Fibroblast of lung (primary cell): ENCODE data around the gene POU2F2. TPM values are rescaled to one million over a fixed set of nuclear protein-coding genes. Genes with fewer than 3 reads are reported as not detected.

Experiments used
- DNase-seq, 2 donors: peaks; one replicate each; pipeline versions ENCODE4 v3.0.0 to v3.0.0-alpha.2; 2010; ENCODE audit warnings: low read depth in 2 of 2
- H2AFZ ChIP-seq: 2 replicates; pipeline ENCODE4 v1.5.1; 2012; ENCODE audit warnings: low read length, control low read depth, inconsistent platforms
- H3K27ac ChIP-seq: 2 replicates; pipeline ENCODE4 v1.5.1; 2011; ENCODE audit warnings: low read length, control low read depth; ENCODE audit not compliant: insufficient read depth
- H3K27me3 ChIP-seq: 2 replicates; pipeline ENCODE4 v1.5.1; 2011; ENCODE audit warnings: mild to moderate bottlenecking, low read length; ENCODE audit not compliant: control insufficient read depth, insufficient read depth
- H3K36me3 ChIP-seq: 2 replicates; pipeline ENCODE4 v1.5.1; 2011; ENCODE audit warnings: low read length; ENCODE audit not compliant: control insufficient read depth, insufficient read depth
- H3K4me1 ChIP-seq: 2 replicates; pipeline ENCODE4 v1.5.1; 2011; ENCODE audit warnings: low read length; ENCODE audit not compliant: control insufficient read depth, insufficient read depth; ENCODE audit errors: extremely low read depth
- H3K4me2 ChIP-seq: 2 replicates; pipeline ENCODE4 v1.5.1; 2011; ENCODE audit warnings: low read length, control low read depth; ENCODE audit not compliant: insufficient read depth; ENCODE audit errors: extremely low read depth
- H3K4me3 ChIP-seq, 4 experiments: fragments of 200-600 bp in 1 of 4; sonication (generic) in 1 of 4; replicated peaks in 1 of 4; 2 replicates each; pipeline ENCODE4 v1.5.1; 2011 to 2016; ENCODE audit warnings: low read length in 4 of 4, low read depth in 3 of 4, mild to moderate bottlenecking in 3 of 4, control low read depth in 2 of 4, inconsistent platforms in 1 of 4, mixed read lengths in 1 of 4; ENCODE audit not compliant: insufficient read depth in 1 of 4; ENCODE audit errors: control extremely low read depth in 1 of 4
- H3K79me2 ChIP-seq: 2 replicates; pipeline ENCODE4 v1.5.1; 2012; ENCODE audit warnings: mild to moderate bottlenecking, low read length, inconsistent platforms; ENCODE audit not compliant: control insufficient read depth, insufficient read depth
- H3K9ac ChIP-seq: 2 replicates; pipeline ENCODE4 v1.5.1; 2011; ENCODE audit warnings: mild to moderate bottlenecking, low read length, control low read depth; ENCODE audit not compliant: insufficient read depth
- H3K9me3 ChIP-seq: 2 replicates; pipeline ENCODE4 v1.5.1; 2012; ENCODE audit warnings: low read depth, low read length; ENCODE audit not compliant: control insufficient read depth, insufficient read depth
- H4K20me1 ChIP-seq: 2 replicates; pipeline ENCODE4 v1.5.1; 2011; ENCODE audit warnings: low read length; ENCODE audit not compliant: control insufficient read depth, insufficient read depth; ENCODE audit errors: extremely low read depth
- CTCF ChIP-seq, 2 donors: IDR thresholded peaks in 1 of 2; conservative IDR thresholded peaks in 1 of 2; 1 replicate in 1 of 2; 2 replicates in 1 of 2; pipeline ENCODE4 v1.5.1; 2011 to 2012; ENCODE audit warnings: low read length in 2 of 2, control low read depth in 1 of 2, inconsistent platforms in 1 of 2, low read depth in 1 of 2, mild to moderate bottlenecking in 1 of 2
- EZH2 ChIP-seq: IDR thresholded peaks from 2 replicates; pipeline ENCODE4 v1.5.1; 2012; ENCODE audit warnings: low read length, control low read depth, mild to moderate bottlenecking; ENCODE audit errors: missing control alignments
- polyA plus RNA-seq, 2 donors: library from polyadenylated mRNA; depleted of rRNA in 1 of 2; stranded (reverse) in 1 of 2; unstranded in 1 of 2; fragments of >200 nt; gene quantifications; 2 replicates each; pipeline ENCODE4 v1.2.1, GENCODE V29; 2011 to 2012; ENCODE audit warnings: missing spikeins in 1 of 2
- total RNA-seq: library from RNA; depleted of rRNA; stranded (reverse); fragments of >200 nt; gene quantifications from 2 replicates; pipeline ENCODE4 v1.2.1, GENCODE V29; 2014

POU2F2 gene
- total and polyA plus RNA-seq, 2 donors (not counting 1 experiment from before 2014, with no cell fraction given) = 0.17 to 0.31 TPM

GRCh38 chr19:42053037-42053935, 79.0 kb downstream of the POU2F2 start:
- no peak overlapping the region for H3K9ac ChIP-seq
- no peak overlapping the region for H3K27ac ChIP-seq
- no peaks in the 10 kb centered on the region for H3K4me1 ChIP-seq
- DNase-seq = no peak
- no peak overlapping the region for H3K4me2 ChIP-seq
- H3K27me3 ChIP-seq = peaks cover 7% of the 10 kb centered on the region
- TF ChIP-seq EZH2 (no peak), CTCF (conservative IDR thresholded peaks at IDR 0.05 in 1 of 2, IDR thresholded peaks at IDR 0.05 in 1 of 2; ENCODE audit: low read depth in 1 of 2, low read length in 2 of 2) (no peak)
- no peaks in the 10 kb centered on the region for H3K9me3 ChIP-seq
- H4K20me1 ChIP-seq = no peaks in the 10 kb centered on the region
- H2AFZ ChIP-seq = no peak overlapping the region
- no peaks in the 10 kb centered on the region for H3K79me2 ChIP-seq
- H3K4me3 ChIP-seq = no peak overlapping the region
- no peaks in the 10 kb centered on the region for H3K36me3 ChIP-seq

- no peak overlapping the region for H3K4me2 ChIP-seq
- no peaks in the 10 kb centered on the region for H3K9me3 ChIP-seq
- no peak overlapping the region for H3K27ac ChIP-seq
- no peak overlapping the region for H3K9ac ChIP-seq
- no peak for TF ChIP-seq CTCF (conservative IDR thresholded peaks at IDR 0.05 in 1 of 2, IDR thresholded peaks at IDR 0.05 in 1 of 2; ENCODE audit: low read depth in 1 of 2, low read length in 2 of 2)
- TF ChIP-seq EZH2 = no peak
- no peaks in the 10 kb centered on the region for H4K20me1 ChIP-seq
- no peaks in the 10 kb centered on the region for H3K4me1 ChIP-seq
- no peaks in the 10 kb centered on the region for H3K79me2 ChIP-seq
- no peak overlapping the region for H3K4me3 ChIP-seq
- H2AFZ ChIP-seq = no peak overlapping the region
- H3K36me3 ChIP-seq = no peaks in the 10 kb centered on the region
- no peak for DNase-seq
- peaks cover 7% of the 10 kb centered on the region for H3K27me3 ChIP-seq
These were observed 79.9 kb downstream of the POU2F2 start for GRCh38 chr19:42052241-42052863.
